A673 (cell line): ENCODE data around the gene EXOC3.

Experiments
- CTCF ChIP-seq: fragments of 300-800, 200-600 bp; sonication (generic); conservative IDR thresholded peaks from 2 replicates; pipeline ENCODE4 v1.5.1; 2017; ENCODE audit warnings: low read depth, mild to moderate bottlenecking, antibody characterized with exemption, low read length, moderate library complexity, mixed read lengths
- EZH2 ChIP-seq: fragments of 200-600 bp; sonication (generic); IDR thresholded peaks from 2 replicates; pipeline ENCODE4 v1.6.1; 2017; ENCODE audit warnings: borderline replicate concordance, low read depth, mild to moderate bottlenecking, mixed read lengths, antibody characterized with exemption, low read length; ENCODE audit not compliant: poor library complexity, severe bottlenecking

- no peak for TF ChIP-seq EZH2
- TF ChIP-seq CTCF: no peak
Observed at GRCh38 chr5:470961-471749, 28.2 kb downstream of the EXOC3 start.
